ENCODE data around the gene SDHAF2.
A peak's percentile ranks its signal among the peaks of the same experiment; 100 is the strongest.
"Not testable (repeated sequence)": the region's sequence is repeated elsewhere in the genome, so short reads cannot be mapped to it uniquely, and the experiment has no call there.

The SDHAF2 gene

GRCh38 chr11:61425367-61426131 is 4.4 kb upstream of the SDHAF2 start:
- no peak for DNase-seq (ENCODE audit: low read depth)

GRCh38 chr11:61429346-61429690 is 606 bp upstream of the SDHAF2 start:
- DNase-seq (ENCODE audit: low read depth): peak; percentile 26

- not testable (repeated sequence) for DNase-seq (ENCODE audit: low read depth)
Observed at GRCh38 chr11:61430839-61431238, 915 bp downstream of the SDHAF2 start.

- no peak for DNase-seq (ENCODE audit: low read depth)
Observed at GRCh38 chr11:61437496-61437895, 7.6 kb downstream of the SDHAF2 start.

DNA sequence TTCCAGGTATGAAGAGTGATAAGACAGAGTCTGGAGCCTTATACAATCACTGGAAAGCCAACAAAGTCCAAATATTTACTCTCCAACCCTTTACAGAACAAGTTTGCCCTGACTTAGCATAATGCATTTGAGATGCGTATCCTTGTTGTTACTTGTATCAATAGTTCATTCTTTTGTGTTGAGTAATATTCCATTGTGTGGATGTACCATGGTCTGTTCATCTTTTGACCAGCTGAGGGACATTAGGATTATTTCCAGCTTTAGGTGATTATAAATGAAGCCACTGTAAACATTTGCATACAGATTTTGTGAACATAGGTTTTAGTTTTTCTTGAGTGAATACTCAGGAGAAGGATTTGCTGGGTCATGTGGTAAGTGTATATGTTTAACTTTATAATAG is 9.7 kb downstream of the SDHAF2 start:
- DNase-seq (ENCODE audit: low read depth): no peak

- DNase-seq (ENCODE audit: low read depth): no peak
Observed at GRCh38 chr11:61442616-61443015, 12.7 kb downstream of the SDHAF2 start.

DNA sequence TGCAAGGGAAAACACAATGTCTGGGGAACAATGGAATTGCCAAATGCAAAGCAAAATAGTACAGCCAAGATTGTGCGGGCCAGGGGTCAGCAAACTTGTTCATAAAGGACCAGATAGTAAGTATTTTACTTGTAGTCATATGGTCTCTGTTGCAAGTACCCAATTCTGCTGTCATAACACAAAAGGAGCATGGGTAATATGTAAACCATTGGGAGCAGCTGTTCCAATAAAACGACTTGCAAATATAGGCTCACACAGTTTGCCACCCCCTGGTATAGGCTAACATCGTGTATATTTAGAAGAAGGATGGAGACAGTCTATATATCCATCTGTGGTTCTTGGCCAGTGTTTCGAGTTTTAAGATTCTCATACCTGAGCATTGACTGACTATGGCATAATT is 15.6 kb downstream of the SDHAF2 start:
- DNase-seq (ENCODE audit: low read depth): no peak

DNA sequence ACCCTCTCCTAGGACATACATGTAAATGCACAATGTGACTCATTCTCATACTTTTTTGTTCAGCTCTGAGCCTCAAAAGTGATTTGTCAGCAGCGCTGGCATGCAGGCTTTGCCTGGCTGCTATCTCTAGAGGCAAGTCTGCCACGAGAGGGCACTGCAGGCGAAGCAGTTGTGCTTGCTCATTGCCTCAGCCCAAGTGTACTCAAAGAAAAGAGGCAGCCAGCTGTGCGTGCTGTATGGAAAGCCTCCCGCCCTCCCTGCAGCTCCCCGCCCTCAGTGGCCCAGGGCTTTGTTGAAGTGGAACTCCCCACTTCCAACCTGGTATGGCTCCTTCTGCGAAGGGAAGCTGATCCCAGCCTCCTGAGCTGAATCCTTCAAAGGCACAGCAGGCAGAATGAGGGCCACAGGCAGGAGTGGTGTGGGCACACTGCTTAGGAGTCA is 16.3 kb downstream of the SDHAF2 start:
- DNase-seq (ENCODE audit: low read depth): peak; percentile 95

- no peak for DNase-seq (ENCODE audit: low read depth)
Observed at GRCh38 chr11:61447601-61448551, 18.0 kb downstream of the SDHAF2 start.

- DNase-seq (ENCODE audit: low read depth): no peak
Observed at GRCh38 chr11:61448552-61448927, 18.6 kb downstream of the SDHAF2 start.

GRCh38 chr11:61452825-61453224 is 22.9 kb downstream of the SDHAF2 start:
- no peak for DNase-seq (ENCODE audit: low read depth)

DNA sequence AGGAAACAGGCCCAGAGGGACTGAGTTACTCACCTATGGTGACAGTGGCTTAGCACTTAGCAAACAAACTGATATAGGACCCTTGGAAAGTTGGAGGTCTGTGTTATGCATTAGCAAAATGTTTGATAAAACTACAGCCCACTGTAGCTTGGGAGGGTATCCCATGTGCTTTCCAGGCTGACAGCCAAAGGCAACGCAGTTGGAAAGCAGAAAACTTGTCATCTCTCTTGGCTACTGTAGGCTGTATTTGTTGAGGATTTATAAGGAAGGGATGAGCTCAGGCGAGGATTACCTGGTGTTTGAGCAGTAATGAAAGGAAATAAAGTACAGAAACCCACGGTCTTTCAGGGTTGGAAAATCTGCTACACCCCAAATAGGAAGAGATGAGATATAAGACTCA is 23.8 kb downstream of the SDHAF2 start:
- no peak for DNase-seq (ENCODE audit: low read depth)

GRCh38 chr11:61454520-61454919 is 24.6 kb downstream of the SDHAF2 start:
- DNase-seq (ENCODE audit: low read depth): no peak

DNA sequence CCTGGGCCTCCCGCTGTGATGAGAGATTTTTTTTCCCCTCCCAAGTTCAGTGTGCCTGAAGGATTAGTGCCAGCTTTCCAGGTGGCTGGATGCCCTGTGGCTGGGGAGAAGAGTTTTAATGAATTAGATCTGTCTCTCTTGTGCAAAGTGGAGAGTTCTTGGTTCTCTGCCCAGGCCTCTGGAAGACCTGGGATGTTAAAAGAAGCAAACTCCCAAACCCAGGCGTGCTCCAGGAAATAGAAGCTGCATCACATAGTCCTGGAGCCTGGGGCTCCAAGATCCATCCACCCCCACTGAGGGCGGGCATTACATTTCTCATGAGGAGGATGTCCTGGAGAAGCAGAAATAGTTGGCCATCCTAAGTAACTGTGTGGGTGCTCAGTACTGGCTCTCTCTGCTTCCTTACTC is 30.6 kb downstream of the SDHAF2 start:
- DNase-seq (ENCODE audit: low read depth): peak; percentile 51

- DNase-seq (ENCODE audit: low read depth): no peak
Observed at GRCh38 chr11:61460986-61461385, 31.1 kb downstream of the SDHAF2 start.

GRCh38 chr11:61467602-61468001 is 37.7 kb downstream of the SDHAF2 start:
- DNase-seq (ENCODE audit: low read depth): not testable (repeated sequence)

GRCh38 chr11:61468002-61468401 is 38.1 kb downstream of the SDHAF2 start:
- DNase-seq (ENCODE audit: low read depth): no peak

GRCh38 chr11:61472282-61472681 is 42.4 kb downstream of the SDHAF2 start:
- no peak for DNase-seq (ENCODE audit: low read depth)

DNA sequence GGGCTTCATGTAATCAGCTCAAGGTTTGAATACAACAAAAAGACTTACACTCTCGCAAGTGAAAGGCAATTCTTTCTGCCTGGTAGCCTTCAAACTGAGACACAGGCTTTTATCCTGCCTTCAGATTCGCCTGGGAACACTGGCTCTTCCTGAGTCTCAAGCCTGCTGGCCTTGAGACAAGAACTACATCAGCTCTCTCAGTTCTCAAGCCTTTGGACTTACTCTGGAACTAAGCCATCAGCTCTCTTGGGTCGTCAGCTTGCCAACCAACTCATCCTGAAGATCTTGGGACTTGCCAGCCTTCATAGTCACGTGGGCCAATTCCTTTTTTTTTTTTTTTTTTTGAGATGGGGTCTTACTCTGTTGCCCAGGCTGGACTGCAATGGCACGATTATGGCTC is 42.9 kb downstream of the SDHAF2 start:
- peak; percentile 81 for DNase-seq (ENCODE audit: low read depth)

GRCh38 chr11:61473370-61474012 is 43.6 kb downstream of the SDHAF2 start:
- DNase-seq (ENCODE audit: low read depth): no peak

DNA sequence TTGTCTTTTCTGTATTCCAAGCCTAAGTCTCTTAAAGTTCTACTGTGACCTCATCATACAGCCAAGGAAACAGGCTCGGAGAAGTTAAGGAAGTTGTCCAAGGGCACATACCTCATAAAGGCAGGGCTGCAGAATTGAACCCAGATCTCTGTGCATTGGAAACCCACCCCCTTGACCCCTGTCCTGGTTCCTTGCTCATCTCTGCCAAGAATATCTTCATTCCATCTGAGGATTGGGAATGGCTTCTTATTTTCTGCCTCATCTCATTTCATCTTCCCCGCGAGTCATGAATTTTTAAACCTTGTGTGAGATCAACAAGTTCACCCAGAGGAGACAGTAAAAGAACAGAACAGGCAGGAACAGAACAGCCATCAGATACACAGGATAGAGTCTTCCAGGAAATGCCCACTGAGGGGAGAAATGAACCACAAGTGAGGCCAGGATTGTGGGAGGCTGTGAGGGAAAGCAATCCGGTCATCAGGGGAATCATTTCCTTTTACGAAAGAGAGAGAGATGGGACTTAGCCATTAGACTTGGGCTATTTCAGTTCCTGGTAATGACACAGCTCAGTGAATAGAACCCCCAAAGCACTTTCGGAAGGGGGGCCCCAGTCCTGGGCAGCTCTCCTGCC is 44.2 kb downstream of the SDHAF2 start:
- DNase-seq (ENCODE audit: low read depth): no peak

GRCh38 chr11:61475433-61475832 is 45.5 kb downstream of the SDHAF2 start:
- DNase-seq (ENCODE audit: low read depth): no peak
